MM.1S (cell line): ENCODE data around the gene GPS1.

Experiments used
- EZH2 ChIP-seq: fragments of 300-600 bp; sonication (generic); optimal IDR thresholded peaks from 2 replicates; pipeline ENCODE3; 2017; ENCODE audit warnings: low read depth, mild to moderate bottlenecking, antibody characterized with exemption, low read length, mixed read lengths
- TF ChIP-seq, protein P1 (sequence below): fragments of 300-600 bp; sonication (generic); IDR thresholded peaks from 2 replicates; pipeline ENCODE4 v1.5.1; 2016; ENCODE audit warnings: antibody characterized with exemption, low read length, mixed read lengths

DNA sequence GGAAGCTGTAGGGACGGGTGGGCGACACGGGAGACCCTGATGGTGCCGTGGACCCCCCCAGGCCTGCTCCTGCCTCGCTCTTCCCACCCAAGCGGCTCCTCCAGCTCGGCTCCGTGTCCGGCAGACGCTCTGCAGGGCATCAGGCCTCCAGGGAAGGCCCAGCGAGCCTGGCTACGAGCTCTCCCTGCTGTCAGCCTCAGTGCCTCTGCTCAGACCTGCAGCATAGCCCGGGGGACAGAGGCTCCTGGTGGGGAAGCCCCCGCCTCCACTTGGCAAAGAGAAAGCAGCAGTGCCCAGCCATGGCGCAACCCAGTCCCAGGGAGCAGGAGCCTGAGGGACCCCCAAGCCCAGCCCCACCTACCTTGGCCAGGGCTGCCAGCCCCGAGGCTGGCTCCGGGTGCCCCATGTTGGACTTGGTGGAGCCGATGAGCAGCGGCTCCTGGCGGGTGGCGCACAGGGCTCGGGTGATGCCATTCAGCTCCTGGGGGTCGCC is 40.4 kb downstream of the GPS1 start:
- TF ChIP-seq, protein P1, sequence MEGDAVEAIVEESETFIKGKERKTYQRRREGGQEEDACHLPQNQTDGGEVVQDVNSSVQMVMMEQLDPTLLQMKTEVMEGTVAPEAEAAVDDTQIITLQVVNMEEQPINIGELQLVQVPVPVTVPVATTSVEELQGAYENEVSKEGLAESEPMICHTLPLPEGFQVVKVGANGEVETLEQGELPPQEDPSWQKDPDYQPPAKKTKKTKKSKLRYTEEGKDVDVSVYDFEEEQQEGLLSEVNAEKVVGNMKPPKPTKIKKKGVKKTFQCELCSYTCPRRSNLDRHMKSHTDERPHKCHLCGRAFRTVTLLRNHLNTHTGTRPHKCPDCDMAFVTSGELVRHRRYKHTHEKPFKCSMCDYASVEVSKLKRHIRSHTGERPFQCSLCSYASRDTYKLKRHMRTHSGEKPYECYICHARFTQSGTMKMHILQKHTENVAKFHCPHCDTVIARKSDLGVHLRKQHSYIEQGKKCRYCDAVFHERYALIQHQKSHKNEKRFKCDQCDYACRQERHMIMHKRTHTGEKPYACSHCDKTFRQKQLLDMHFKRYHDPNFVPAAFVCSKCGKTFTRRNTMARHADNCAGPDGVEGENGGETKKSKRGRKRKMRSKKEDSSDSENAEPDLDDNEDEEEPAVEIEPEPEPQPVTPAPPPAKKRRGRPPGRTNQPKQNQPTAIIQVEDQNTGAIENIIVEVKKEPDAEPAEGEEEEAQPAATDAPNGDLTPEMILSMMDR, result no peak
- no peak for TF ChIP-seq EZH2
